ENCODE results near the gene PCYT2. TPM values are rescaled to one million over a fixed set of nuclear protein-coding genes. Genes with fewer than 3 reads are reported as not detected.

PCYT2 gene
- total RNA-seq, 4 donors from 2014 or later, result 37.2 to 424 (median 77.1) TPM

DNA sequence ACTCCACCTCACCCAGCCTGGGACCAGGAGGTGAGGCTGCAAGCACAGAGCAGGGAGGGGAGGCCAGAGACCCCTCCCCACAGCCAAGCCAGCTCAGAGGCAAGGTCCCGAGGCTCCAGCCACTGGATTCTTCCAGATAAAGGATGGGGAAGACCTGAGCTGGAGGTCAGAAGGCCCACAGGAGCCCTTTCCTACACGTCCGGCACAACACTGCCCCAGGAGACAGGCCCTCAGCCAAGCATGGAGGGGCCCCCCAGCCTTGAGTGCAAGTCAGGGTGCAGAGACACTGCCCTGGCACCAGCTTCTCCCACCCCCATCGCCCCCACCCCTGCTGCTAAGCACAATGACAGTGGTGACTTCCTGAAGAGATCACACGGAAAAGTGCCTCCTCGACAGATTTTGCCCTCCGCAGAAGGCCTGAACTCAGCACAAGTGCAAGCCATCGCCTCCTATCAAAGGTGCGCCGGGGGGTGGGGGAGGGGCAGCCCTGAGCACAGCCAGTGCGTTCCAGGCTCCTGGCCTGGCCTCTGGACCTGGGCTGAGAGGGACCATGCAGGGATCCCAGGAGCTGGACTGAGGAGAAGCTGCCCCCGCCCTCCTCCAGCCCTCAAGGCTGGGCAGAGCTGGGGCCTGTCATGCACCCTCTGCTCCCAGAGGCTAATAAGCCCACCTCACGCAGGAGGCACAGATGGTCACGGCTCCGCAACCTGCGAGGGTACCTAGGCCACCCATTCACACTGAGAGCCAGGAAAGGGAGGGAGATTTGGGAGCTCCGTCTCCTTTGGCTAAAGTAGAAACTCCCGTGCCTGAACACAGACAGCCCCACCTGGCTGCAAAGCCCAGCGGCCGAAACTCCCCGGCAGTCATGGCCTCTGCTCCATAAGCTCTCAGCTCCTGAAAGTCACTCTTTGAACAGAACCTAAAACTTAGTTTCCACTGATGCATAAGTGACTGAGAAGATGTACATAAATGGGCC is 13.6 kb upstream of the PCYT2 start:
- peaks cover 0 to 7% (median 1%) of the 10 kb centered on the region in 4 donors for H3K36me3 ChIP-seq
- 72% methylated on average over 18 of the region's 21 CpGs; no CpG with 5 or more reads in 1 of the 2 donors for WGBS, 2 donors (ENCODE audit: low coverage in 1 of 2)
- intact Hi-C loops (cut with DNase I; ENCODE audit: low total_unique reads), result no loop called here
- no peak overlapping the region for H3K4me3 ChIP-seq
- DNase-seq, result no peak
- no peaks in the 10 kb centered on the region for H3K9me3 ChIP-seq
- peaks cover 17% of the 10 kb centered on the region for H3K27me3 ChIP-seq
- peaks cover 34 to 73% (median 65%) of the 10 kb centered on the region in 4 donors for H3K4me1 ChIP-seq
- TF ChIP-seq CTCF (IDR thresholded peaks at IDR 0.05) (no peak), EP300 (IDR thresholded peaks at IDR 0.05; ENCODE audit: low read depth) (no peak), POLR2A (IDR thresholded peaks at IDR 0.05) (no peak), POLR2AphosphoS5 (IDR thresholded peaks at IDR 0.05) (no peak)
- in situ Hi-C loops (cut with MboI; ENCODE audit: low pct_ligation_motif_present in 1 of 4, low pct_unique_long_range_greater_than_20kb in 1 of 4, low sequenced_read_pairs in 3 of 4), result no loop called here
- H3K27ac ChIP-seq, result peak overlapping the region; percentile 97 to 99 (median 97)

DNA sequence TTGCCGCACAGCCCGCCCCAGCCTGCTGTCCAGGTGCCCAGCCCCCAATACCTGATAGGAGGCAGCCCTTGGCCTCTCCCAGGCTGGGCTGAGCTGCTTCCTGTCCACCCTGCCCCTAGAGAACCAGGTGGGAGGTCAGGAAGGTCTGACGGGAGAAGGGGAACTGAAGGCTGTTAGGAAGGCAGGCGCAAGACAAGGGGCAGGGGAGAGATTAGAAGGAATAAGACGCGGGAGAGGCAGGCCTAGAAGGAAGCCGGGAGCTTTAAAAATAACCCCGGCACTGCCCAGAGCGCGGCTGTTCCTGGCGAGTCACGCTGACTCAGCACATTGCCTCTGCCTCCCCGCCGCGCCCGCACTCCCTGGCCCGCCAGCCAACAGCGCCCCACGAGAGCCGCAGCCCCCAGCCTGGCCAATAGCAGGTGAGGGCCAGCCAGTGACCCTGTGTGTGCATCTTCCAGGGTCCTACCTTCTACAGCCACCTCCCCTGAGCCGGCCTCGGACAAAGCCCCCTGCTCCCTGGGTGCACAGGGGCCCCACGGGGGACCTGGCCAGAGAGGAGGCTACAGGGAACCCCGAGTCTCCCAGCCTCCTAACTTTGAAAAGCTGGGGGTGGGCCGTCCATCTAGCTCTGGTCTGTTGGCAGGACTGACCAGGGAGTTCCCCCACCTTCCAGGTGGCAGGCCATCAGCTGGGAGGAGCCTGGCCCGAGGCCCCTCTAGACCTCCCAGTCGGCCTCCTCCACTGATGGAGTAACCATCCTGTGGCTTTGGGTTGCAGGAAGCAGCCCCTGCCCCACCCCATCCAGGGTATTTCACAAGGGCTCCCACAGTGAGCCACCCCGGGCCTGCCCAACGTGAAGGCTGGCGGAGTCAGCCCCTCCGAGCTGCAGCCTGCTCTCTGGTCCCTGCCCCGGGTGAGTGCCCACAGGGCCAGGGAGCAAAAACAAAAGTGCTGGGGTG is 12.4 kb upstream of the PCYT2 start:
- intact Hi-C loops (cut with DNase I; ENCODE audit: low total_unique reads) (no loop called here), in situ Hi-C loops (cut with MboI; ENCODE audit: low pct_ligation_motif_present in 1 of 4, low pct_unique_long_range_greater_than_20kb in 1 of 4, low sequenced_read_pairs in 3 of 4) (no loop called here)
- WGBS, 2 donors (ENCODE audit: low coverage in 1 of 2), result 25% methylated on average over 30 of the region's 32 CpGs; no CpG with 5 or more reads in 1 of the 2 donors
- H3K27me3 ChIP-seq, result peaks cover 5% of the 10 kb centered on the region
- H3K36me3 ChIP-seq, result peaks cover 0 to 7% (median 1%) of the 10 kb centered on the region in 4 donors
- TF ChIP-seq POLR2AphosphoS5 (IDR thresholded peaks at IDR 0.05) (no peak), EP300 (IDR thresholded peaks at IDR 0.05; ENCODE audit: low read depth) (no peak), POLR2A (IDR thresholded peaks at IDR 0.05) (no peak), CTCF (IDR thresholded peaks at IDR 0.05) (no peak)
- peaks cover 32 to 81% (median 73%) of the 10 kb centered on the region in 4 donors for H3K4me1 ChIP-seq
- H3K9me3 ChIP-seq, result no peaks in the 10 kb centered on the region
- peak; percentile 86 for DNase-seq
- H3K27ac ChIP-seq, result peak overlapping the region; percentile 71 to 99 (median 86)
- peak overlapping the region in 2 of 4 donors; percentile 21 to 37 for H3K4me3 ChIP-seq

DNA sequence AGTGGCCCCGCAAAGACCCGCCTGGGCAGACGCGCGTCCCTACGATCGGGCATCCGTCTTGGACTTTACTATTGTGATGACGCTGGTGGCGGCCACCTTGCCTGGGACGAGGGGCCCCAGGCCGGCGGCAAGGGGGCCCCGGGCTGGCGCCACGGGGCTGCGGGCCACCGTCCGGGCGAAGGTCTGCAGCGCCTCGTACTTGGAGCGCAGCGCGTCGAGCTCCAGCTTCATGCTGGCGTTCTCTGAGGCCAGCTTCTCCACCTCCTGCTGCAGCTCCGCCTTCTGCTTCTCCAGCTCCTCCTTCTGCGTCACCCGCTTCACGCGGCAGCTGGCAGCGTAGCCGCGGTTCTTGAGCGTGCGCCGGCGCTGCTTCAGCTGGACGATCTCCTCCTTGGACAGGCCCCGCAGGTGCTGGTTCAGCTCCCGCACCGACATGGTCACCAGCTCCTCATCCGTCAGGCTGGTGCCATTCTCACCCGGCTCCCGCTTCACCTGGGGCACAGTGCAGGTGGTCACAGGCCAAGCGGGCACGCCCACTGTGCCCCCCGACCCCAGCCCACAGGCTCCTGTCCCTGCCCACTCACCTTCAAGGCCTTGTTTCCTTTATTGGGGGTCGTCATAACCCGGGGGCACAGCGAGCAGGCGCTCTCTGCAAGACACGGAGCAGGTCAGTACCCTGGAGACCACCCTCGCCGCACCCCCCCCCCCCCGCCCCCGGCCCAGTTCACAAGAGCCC is 11.5 kb upstream of the PCYT2 start:
- 92 to 100% methylated on average over 1 to 53 of the region's 58 CpGs for WGBS, 2 donors (ENCODE audit: low coverage in 1 of 2)
- Histone ChIP-seq H3K27ac (peak overlapping the region; percentile 71 to 99 (median 86)), H3K36me3 (peaks cover 0 to 7% (median 1%) of the 10 kb centered on the region in 4 donors), H3K4me1 (peaks cover 32 to 79% (median 70%) of the 10 kb centered on the region in 4 donors), H3K9me3 (no peaks in the 10 kb centered on the region), H3K4me3 (peak overlapping the region in 2 of 4 donors; percentile 21 to 37), H3K27me3 (no peaks in the 10 kb centered on the region)
- DNase-seq, result no peak
- intact Hi-C loops (cut with DNase I; ENCODE audit: low total_unique reads) (no loop called here), in situ Hi-C loops (cut with MboI; ENCODE audit: low pct_ligation_motif_present in 1 of 4, low pct_unique_long_range_greater_than_20kb in 1 of 4, low sequenced_read_pairs in 3 of 4) (no loop called here)
- TF ChIP-seq CTCF (IDR thresholded peaks at IDR 0.05), result no peak
- no peak for TF ChIP-seq POLR2AphosphoS5 (IDR thresholded peaks at IDR 0.05)
- TF ChIP-seq EP300 (IDR thresholded peaks at IDR 0.05; ENCODE audit: low read depth), result no peak
- no peak for TF ChIP-seq POLR2A (IDR thresholded peaks at IDR 0.05)
